HG02642 (cell line): ENCODE results near the gene MLKL.

Experiments
- ATAC-seq: cut with Tn5 transposase; IDR thresholded peaks from one replicate; pipeline ENCODE4 v1.9.1; 2021; ENCODE audit warnings: mild to moderate bottlenecking; ENCODE audit not compliant: unreplicated experiment, poor library complexity

The MLKL gene

GRCh38 chr16:74700438-74701225, at the start of gene MLKL:
Gene MLKL (minus strand): TSS chr16:74700862. CDS start chr16:74695757, 5,105 bp downstream.
- peak; percentile 60 for ATAC-seq

GRCh38 chr16:74749291-74750055, 48.8 kb upstream of the MLKL start:
- no peak for ATAC-seq

- no peak for ATAC-seq
Observed at GRCh38 chr16:74748616-74749026, 48.0 kb upstream of the MLKL start.

- no peak for ATAC-seq
Observed at GRCh38 chr16:74747716-74748615, 47.3 kb upstream of the MLKL start.

GRCh38 chr16:74745926-74746325, 45.3 kb upstream of the MLKL start:
- no peak for ATAC-seq

- no peak for ATAC-seq
Observed at GRCh38 chr16:74745109-74745615, 44.5 kb upstream of the MLKL start.

GRCh38 chr16:74744566-74744965, 43.9 kb upstream of the MLKL start:
- no peak for ATAC-seq

- ATAC-seq, result no peak
Observed at GRCh38 chr16:74743668-74744299, 43.1 kb upstream of the MLKL start.

GRCh38 chr16:74743045-74743667, 42.5 kb upstream of the MLKL start:
- no peak for ATAC-seq

- ATAC-seq, result no peak
Observed at GRCh38 chr16:74742051-74742481, 41.4 kb upstream of the MLKL start.

- ATAC-seq, result no peak
Observed at GRCh38 chr16:74740795-74741304, 40.2 kb upstream of the MLKL start.

GRCh38 chr16:74739275-74739674, 38.6 kb upstream of the MLKL start:
- no peak for ATAC-seq

- ATAC-seq, result no peak
Observed at GRCh38 chr16:74738816-74739215, 38.2 kb upstream of the MLKL start.

- no peak for ATAC-seq
Observed at GRCh38 chr16:74738113-74738541, 37.5 kb upstream of the MLKL start.

- no peak for ATAC-seq
Observed at GRCh38 chr16:74737521-74737920, 36.9 kb upstream of the MLKL start.

GRCh38 chr16:74736531-74737157, 36.0 kb upstream of the MLKL start:
- ATAC-seq, result no peak

- ATAC-seq, result no peak
Observed at GRCh38 chr16:74735554-74735953, 34.9 kb upstream of the MLKL start.

GRCh38 chr16:74735162-74735452, 34.4 kb upstream of the MLKL start:
- no peak for ATAC-seq
